Activated CD8-positive, alpha-beta memory T cell treated with anti-CD3 and anti-CD28 coated beads for 24 hours (primary cell): Measurements from ENCODE around the gene USP15.
"Not testable (repeated sequence)": the region's sequence is repeated elsewhere in the genome, so short reads cannot be mapped to it uniquely, and the experiment has no call there.

Experiments
- DNase-seq: peaks from one replicate; pipeline ENCODE4 v3.0.0-alpha.2; 2020

Gene USP15

DNA sequence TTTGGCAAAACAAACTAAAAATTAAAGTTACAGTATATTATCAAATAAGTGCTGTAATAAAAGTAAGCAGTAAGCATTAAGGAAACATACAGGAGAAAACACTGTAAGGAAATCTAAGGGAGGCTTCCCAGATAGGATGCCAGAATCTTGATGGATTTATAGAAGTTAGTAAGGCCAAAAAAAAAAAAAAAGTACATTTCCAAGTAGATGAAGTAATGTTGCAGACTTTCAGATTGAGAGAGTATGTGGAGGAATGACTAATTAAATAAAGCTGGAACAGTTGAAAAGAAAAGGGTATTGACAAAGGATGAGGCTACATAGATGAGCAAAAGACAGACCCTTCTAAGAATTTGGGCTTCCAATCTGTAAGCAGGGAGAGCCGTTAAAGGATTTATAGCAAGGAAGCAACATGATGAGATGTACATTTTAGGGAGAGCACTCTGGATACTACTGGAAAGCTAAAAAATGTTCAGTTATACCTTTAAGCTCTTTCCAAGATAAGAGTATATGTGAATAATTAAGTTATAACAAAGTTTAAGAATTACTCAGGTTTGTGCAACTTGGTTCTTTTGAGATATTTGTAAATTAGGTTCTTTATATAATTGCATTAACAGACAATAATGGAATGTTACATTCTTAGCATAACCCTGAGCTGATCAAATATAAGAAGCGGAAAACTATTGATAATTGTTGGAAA, 119.0 kb downstream of the USP15 start:
- no peak for DNase-seq

DNA sequence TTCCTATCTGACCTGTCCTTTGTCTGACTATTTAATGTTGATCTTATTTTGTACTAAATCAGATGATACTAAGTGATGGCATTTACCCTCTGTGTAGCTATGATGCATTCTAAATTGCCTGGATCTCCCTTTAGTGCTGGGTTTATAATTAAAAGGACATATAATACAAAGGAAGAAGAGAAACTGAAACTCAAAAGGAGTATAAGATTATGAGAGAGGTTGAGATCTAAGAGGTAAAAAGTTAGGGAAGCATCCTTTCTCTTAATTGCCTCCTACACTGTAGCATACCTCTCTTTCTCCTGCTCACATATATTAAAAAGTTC, 119.5 kb downstream of the USP15 start:
- no peak for DNase-seq

DNA sequence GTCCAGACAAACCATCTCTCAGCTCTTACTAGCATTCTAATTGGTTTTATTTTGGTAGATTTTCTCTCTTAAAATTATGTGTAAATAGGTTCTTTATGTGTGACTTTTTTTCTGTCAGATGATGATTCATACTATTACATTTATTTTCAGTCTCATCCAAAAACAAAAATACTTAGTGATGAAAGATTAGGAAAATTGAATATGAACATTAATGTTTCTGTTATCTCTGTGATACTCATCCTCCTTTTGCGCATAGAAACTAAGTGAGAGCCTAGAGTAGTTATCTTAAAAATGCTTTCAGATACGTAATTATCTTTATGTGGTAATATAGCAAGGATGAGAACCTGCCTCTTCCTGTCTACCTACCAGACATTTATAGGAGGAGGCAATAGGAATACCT, 122.3 kb downstream of the USP15 start:
- DNase-seq = no peak

DNA sequence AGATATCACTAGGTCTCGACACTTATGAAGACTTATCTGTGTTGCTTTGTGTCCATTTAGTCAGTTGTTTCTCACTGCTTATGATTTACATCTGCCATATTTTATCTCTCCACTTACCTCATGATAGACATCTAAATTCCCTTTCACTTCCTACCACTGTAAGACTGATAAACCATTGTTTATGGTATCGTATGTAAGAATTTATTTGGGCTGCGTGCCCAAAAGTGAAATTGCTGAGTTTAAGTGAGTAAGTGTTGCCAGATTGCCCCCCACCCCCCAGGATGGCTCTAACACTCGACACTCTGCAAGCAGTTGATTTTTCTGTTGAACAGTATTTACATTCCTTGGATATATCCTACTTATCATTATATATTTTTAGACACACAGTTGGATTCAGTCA, 136.5 kb downstream of the USP15 start:
- DNase-seq = no peak

DNA sequence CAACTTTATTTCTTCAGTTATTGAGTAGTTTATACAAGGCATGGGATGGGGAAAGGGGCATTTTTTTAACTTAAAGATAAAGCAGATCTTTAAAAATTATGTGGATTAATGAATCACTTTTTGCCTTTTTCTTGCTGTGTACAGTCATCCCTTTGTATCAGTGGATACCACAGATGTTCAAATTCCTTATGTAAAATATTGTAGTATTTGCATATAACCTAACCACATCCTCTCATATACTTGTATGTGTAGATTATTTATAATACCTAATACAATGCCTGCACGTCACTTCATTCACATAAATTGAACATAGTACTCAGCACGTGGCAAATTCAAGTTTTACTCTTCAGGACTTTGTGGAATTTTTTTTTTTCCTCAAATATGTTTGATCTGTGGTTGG, 139.9 kb downstream of the USP15 start:
- DNase-seq = no peak

DNA sequence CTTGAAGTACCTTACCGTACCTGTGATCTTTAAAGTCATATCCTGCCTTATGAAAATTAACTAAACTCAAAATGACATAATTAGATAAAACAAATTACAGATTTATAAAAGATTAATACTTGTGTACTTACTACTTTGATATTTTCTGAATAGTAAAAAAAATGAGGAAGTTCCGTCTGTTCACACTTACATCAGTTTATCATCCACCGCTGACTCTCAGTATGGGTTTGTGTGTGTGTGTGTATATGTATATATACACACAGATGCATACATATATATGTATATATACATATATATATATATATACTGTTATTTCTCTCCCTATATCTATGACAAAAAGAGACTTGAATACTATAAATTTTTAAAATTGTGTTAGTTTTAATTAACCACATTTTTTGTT, 141.4 kb downstream of the USP15 start:
- DNase-seq = no peak

DNA sequence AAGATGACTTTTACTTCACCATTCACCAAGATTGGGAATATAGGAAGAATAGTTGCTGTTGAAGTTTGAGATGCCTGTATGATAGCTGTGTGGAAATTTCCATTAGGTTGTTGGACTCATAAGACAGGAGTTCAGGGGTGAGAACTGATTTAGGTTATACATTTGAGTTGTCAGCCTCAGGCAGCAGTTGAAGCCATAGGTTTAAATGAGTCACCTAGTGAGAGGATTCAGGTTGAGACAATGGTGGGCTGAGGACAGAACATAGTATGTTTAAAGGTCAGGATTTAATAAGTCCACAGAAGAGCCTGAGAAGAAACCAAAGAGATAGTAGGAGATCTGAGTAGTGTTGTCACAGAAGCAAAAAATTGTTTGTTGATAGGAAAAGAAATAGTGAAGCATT, 142.8 kb downstream of the USP15 start:
- DNase-seq = no peak

DNA sequence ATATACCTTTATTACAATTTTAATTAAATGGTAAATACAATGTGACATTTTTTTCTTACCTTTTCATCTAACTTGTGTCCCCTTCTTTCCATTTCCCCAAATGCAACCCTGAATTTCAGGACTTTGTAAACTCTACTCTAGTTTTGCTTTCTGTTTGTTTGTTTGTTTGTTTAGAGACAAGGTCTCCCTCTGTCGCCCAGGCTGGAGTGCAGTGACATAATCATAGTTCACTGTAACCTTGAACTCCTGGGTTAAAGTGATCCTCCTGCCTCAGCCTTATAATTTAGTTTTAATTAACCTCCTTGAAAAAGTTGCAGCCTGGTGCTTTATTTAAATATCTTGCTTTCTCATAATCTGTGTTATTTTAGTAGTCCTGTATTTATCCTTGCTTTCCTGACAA, 147.4 kb downstream of the USP15 start:
- DNase-seq = no peak

DNA sequence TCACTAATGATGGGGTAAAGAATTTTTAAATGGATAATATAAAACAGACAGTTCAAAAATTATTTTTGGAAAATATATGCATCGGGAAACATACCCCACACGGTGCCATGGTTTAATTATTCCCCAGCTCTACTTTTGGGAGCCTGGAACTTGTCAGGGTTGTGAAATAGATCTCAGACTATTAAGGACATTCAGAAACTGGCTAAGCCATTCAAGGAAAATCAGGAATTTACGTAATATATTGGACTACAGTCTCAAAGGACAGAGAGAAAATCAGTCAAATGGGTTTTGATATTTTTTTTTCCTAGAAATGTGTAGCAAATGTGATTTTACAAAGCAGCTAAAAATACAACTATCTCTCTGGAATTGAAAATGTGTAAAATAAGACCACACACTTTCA, 148.9 kb downstream of the USP15 start:
- DNase-seq = no peak

DNA sequence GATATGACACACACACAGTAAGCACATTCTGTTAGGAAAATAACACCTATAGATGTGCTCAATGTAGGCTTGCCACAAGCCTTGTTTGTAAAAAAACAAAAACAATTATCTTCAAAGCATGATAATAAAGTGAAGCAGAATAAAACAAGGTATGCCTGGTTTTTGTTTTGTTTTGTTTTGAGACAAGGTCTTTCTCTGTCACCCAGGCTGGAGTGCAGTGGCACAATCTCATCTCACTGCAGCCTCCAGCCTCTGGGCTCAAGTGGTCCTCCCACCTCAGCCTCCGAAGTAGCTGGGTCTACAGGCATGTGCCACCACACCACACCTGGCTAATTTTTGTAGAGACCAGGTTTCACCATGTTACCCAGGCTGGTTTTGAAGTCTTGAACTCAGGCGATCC, 154.0 kb downstream of the USP15 start:
- no peak for DNase-seq

DNA sequence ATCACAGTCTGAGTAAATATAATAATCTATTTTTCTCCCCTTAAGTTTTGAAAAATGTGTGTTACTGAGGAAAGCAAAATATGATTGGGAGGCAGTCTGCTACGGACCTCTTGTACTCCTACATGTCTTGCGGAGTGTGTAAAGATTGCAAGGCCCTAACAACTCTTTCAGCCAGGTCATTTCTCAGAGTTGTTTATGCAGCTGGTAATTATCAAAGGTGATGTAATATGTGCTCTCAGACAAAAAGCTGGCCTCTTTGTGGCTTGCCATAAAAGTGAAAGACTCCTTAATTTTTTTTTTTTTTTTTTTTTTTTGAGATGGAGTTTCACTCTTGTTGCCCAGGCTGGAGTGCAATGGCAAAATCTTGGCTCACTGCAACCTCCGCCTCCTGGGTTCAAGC, 165.9 kb downstream of the USP15 start:
- DNase-seq = no peak

DNA sequence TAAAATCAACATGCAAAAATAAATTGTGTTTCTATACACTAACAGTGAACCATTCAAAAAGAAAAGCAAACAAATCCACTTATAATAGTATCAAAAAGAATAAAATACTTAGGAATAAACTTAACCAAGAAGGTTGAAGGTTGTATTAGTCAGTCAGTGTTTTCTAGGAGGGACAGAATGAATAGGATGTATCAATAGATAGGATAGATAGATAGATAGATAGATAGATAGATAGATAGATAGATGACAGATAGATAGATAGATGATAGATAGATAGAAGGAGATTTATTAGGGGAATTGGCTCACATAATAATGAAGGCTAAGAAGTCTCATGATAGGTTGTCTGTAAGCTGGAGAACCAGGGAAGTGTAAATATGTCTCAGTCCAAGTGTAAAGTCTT, 169.3 kb downstream of the USP15 start:
- DNase-seq = no peak

DNA sequence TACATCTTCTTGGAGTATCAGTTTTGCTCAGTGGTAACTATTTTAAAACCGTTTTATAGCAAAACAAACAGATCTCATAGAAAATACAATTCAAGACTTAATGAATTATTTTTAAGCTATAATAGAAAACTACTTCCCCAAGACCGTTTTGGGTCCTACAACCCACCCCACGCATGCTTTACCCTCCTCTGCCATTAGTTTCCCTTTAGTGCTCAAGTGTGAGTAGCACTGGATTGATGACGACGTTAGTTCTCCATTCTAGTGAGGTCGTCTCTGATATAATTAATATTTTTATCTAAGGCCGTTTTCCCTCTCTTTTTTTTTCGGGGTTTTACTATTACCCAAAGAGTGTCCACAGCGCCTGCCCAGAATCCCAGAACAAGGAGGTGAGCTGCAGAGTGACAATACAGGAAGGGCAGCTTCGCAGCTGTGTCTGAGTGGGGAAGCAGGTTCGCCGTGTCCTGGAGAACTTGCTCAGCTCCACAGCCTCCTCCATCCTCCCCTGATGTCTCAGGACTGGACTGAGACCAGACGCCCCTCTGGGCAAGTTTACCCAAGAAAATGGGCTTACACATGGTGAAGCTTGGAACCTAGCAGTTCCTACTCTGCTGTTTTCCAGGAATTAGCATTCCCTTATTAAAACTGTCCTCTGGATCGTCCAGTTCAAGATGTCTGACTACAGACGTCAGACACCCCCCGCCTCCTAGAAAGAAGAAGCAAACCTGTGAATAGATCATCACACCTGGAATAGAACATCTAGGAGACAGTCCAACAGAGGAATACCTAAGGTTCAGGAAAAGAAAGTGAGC, 174.5 kb downstream of the USP15 start:
- DNase-seq = no peak

DNA sequence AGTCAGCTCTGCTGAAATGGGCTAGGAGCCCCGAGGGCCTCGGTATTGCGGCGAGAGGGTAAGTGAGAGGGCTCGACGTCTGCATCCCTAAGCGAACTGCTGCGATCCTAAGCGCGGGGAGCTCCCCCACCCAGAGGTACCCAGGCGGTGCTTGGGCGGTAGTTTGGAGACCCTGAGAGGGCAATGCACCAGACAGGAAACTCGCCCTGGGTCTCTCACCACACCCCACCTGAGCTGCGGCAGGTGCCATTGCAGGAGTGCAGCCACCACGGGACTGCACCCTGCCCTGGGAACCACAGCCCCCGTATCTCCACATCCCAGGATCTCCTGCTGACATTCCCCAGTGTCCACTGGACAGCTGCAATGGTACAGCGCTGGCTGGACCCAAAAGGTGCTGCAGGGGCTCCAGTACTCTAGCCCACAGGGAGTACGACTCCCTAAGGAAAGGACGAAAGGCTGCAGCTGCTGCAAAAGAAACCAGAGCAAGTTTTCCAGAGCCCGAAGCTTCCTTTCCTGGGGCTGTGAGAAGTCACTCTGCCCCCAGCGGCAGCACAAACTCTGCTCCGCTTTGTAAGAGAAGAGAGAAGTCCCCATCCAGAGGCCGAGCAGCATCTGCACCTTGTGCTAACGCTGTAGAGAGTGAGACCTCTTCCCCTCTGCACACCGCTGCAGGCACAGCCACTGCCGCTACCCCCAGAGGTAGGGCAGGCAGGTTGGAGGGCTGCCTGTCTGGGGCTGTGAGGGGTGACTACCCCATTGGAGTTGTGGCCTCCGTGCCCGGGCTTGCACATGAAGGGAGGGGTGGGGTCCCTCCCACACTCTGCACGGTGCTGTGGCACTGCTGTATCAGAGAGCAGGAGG, 175.3 kb downstream of the USP15 start:
- peak; percentile 68 for DNase-seq

DNA sequence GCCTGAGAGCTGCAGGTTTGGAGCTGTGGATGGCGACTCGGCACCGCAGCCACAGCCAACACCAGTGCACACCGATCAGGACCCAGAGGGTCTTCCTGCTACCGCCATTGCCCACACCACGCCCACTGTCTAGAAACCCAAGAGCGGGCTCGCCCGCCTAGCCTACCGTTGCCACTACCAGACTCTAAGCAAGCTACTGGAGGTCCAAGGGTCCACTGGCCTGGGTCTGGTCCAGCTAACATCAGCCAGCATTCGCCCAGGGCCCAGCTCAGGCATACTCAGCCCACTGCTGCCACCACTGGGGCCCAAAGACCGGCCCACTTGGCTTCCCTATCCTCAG, 175.9 kb downstream of the USP15 start:
- DNase-seq = no peak

DNA sequence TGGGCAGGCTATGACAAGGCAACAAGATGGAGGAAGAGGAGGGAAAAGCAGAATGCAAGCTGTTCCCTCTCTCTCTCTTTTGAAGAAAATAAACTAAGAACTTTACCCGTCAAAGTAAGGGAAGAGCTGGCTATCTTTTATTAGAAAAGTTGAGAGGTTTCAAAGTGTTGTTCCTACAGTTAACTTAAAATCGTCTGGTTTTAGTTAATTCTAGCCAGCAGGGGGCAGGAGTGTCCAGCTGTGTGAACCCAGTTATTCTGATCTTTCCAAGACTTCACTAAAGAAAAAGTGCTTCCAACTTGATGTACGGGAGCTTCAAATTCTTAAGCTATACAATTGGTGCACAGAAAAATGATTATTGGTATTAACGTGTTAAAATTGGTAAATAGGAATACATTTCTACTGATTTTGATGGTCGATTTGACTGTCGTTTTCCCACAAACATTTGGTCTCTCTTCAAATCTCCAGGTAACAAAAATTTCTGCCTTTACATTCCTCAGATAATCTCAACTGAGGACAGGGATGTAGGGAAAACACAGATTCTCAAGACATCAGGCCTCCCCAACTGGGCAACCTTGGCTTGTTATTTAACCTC, 178.0 kb downstream of the USP15 start:
- DNase-seq = no peak

DNA sequence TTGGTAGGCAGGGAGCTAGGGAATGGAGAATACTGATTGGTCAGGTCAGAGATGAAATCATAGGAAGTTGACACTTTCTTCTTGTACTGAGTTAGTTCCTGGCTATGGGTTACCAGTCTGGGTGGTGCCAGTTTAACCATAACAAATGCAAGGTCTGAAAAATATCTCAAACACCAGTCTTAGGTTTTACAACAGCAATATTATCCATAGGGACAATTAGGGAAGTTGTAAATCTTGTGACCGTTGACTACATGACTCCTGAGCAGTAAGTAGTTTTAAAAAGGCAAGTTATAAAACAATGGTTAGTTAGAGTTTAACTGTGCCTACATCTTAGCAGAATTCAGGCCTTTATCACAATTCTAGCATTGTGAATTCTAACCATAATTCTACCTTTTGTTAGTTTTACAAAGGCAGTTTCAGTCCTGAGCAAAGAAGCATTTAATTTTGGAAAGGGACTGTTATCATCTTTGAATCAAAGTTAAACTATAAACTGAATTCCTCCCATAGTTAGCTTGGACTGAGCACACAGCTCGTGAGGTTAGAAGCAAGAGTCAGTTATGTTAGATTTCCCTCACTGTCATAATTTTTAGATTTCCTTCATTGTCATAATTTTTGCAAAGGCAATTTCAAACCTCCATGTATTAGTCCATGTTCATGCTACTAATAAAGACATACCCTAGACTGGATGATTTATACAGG, 186.7 kb downstream of the USP15 start:
- no peak for DNase-seq

DNA sequence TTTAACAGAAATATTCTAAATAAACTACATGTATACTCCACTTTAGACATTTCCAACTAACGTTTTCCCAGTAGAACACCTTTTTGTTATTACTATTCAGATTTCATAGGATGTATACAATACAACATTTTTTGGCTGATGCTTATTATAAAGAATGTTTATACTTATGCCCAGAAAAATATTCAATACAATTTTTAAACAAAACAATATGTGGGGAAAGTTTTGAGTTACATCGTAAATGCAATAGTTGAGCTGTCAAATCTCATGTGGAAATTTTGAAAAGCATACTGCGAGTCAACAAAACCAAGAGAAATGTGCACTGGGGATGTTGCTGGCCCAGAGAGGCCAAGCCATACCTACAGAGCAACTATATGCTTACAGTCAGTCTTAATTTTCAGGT, 188.2 kb downstream of the USP15 start:
- no peak for DNase-seq

DNA sequence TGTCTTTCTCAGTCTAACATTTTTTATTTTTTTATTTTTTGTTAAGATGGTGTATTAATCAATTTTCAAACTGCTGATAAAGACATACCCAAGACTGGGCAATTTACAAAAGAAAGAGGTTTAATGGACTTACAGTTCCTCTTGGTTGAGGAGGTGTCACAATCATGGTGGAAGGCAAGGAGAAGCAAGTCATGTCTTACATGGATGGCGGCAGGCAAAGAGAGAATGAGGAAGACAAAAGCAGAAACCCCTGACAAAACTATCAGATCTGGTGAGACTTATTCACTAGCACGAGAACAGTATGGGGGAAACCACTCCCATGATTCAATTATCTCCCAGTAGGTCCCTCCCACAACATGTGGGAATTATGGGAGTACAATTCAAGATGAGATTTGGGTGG, 195.2 kb downstream of the USP15 start:
- DNase-seq = not testable (repeated sequence)

DNA sequence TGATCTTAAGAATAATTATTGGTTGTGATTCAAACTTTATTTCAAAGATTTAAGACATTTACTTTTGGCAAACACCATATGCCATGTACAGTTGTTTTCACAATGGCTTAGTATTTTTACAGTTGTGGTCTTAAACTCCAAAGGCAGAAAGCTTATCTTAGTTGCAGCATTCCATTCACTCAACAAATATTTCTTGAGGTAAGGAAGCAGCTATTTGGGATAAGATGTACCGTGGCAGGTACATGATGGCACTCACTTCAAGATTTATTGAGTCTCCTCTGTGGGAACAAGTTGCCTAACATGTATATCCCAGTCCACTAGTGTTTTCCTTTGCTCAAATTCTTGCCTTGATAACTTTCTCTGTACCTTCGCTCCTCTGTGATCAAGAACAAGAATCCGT, 198.4 kb downstream of the USP15 start:
- no peak for DNase-seq

DNA sequence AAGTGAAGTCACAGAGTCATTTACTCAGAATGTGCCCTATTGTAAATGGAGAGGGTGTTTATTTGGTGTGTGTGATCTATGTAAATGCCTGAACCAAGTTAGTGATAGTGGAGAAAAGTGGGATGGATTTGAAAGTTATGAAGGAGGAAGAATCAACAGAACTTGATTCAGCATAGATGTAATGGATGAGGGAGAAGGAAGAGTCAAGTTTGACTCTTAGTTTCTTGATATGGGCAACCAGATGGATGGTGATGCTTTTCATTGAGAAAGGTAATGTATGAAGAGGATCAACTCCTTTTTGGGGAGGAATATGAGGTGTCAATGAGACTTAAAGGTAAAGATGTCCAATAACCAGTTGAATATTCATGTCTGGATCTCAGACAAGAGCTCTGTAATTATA, 199.8 kb downstream of the USP15 start:
- DNase-seq = no peak

DNA sequence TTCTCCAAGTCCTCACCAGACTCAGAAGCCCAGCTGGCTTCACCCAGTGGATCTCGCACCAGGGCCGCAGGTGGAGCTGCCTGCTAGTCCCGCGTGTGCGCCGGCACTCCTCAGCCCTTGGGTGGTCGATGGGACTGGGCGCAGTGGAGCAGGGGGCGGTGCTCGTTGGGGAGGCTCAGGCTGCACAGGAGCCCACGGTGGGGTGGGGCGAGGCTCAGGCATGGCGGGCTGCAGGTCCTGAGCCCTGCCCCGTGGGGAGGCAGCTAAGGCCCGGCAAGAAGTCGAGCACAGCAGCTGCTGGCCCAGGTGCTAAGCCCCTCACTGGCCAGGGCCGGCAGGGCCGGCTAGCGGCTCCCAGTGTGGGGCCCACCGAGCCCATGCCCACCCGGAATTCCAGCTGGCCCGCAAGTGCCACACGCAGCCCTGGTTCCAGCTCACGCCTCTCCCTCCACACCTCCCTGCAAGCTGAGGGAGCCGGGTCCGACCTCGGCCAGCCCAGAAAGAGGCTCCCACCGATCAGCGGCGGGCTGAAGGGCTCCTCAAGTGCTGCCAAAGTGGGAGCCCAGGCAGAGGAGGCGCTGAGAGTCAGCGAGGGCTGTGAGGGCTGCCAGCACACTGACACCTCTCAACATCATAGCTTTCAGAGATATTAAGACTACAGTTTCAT, 201.1 kb downstream of the USP15 start:
- not testable (repeated sequence) for DNase-seq
